T47D (cell line): Measurements from ENCODE around the gene ATP5MC2.
"Not testable (repeated sequence)": the region's sequence is repeated elsewhere in the genome, so short reads cannot be mapped to it uniquely, and the experiment has no call there.

Experiments
- DNase-seq, 2 experiments: peaks; one replicate each; pipeline versions ENCODE4 v3.0.0 to v3.0.0-alpha.2; 2011 to 2012; ENCODE audit warnings: low read depth in 1 of 2, low spot score in 1 of 2
- JUND ChIP-seq: IDR thresholded peaks from 2 replicates; pipeline ENCODE4 v1.6.1; 2012; ENCODE audit warnings: low read depth
- in situ Hi-C: cut with HindIII; loops from 2 replicates; pipeline ENCODE4 v1.10.0; 2016; ENCODE audit warnings: low sequenced_read_pairs, low pct_unique_long_range_greater_than_20kb

The ATP5MC2 gene

DNA sequence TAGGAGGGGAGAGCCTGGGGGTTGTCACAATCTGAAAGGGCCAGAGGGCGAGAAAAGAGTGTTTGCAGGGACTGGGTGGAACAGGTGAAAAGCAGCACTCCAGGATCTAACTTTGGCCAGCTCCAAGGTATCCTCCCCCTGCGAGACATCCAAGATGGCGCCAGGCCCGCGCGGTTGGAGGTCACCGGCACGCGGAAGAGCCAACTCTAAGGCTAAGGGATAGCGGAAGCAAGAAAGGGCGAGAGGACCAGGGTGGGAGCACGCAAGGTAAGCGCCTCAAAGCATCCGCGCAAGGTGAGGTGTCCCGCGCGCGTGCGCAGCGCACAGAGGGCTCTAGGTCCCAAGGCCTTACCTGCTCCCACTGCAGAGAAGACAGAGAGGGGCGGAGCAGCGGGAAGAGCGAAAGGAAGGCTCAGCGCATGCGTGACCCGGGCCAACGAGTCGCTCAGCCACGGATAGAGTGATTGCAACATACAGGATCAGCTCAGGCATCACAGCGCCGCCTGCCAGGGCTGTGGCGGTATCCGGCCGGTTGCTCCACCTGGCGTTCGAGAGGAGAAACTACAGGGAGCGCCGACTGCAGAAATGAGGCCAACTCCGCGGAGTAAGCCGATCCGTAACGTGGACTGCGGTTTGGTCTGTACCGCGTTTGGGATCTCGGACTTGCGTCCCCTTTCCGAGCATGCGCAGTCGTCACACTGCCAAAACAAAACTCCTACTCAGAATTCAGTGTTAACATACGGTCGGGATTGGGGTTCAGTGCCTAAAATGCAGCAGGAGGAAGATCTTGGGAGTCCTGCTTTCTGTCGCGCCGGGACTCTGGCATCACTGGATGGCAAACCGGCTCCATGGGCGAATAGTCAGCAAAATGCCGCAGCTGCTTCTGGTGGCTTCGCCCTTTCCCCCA is at the start of gene ATP5MC2:
ATP5MC2 (minus strand) TSS at position 383 of the 907 bp plus-strand sequence. CDS start 3,469 bp downstream, outside the sequence.
- no peak for TF ChIP-seq JUND
- in situ Hi-C loops = no loop called here
- peak; percentile 95 to 99 for DNase-seq

DNA sequence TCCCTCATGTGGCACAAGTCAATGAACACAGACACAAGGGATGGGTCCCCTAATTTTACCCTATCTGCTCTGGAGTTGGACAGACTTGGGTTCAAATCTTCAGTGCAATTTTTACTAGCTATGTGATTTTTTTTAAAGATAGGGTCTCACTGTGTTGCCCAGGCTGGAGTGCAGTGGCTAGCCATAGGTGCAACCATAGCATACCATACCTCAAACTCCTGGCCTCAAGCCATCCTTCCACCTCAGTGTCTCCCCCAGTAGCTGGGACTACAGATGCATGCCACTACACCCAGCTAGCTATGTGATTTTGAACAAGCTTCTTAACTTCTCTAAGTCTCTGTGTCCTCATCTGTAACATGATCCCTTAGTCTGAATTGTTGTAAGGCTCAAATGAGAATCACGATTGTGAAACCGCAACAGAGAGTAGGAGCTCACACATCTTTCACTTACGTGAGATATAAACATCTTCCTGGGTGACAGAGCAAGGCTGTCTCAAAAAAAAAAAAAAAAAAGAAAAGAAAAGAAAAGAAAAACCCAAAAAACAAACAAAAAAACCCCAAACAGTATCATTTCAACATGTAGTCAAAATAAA is 46.7 kb upstream of the ATP5MC2 start:
- no peak for DNase-seq
- in situ Hi-C loops = no loop called here
- TF ChIP-seq JUND = no peak

DNA sequence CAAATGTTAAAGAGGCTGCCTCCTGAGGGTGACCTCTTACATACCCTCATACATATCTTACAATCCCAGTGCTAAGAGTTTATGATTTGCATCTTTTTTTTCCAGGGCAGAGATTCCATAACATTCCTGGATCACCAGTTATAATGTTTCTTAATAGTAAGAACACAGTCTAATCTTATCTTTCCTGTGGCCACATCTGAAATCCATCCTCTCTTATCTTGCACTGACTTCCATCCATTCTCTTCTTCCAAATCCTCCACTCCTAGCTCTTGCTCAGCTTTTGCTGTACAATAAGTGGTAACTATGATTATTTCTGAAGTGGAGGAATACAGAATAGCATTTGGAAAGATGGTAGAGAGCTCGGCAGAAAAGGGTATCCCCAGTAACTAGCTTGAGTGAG is 45.1 kb upstream of the ATP5MC2 start:
- DNase-seq = no peak
- TF ChIP-seq JUND = no peak
- in situ Hi-C loops = no loop called here

DNA sequence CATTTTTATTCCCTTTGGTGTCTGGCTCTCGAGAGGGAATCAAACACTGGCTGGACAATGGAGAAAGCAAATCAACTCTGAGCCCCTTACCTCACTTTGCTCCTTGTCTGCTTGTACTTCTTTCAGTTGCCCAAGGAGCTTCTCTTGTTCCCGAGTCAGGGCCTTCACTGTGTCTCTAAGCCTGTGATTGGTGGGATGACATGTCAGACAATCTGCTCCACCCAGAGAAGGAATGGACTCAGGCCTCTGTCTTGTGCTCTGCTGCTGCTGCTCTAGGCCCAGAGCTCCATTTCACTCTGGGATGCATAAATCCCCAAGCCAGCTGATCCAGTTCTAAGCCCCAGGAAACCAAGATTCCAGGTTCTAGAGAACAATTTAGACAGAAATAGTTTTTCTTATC is 43.8 kb upstream of the ATP5MC2 start:
- in situ Hi-C loops = no loop called here
- DNase-seq = peak in 1 of 2 experiments; percentile 60
- TF ChIP-seq JUND = no peak

DNA sequence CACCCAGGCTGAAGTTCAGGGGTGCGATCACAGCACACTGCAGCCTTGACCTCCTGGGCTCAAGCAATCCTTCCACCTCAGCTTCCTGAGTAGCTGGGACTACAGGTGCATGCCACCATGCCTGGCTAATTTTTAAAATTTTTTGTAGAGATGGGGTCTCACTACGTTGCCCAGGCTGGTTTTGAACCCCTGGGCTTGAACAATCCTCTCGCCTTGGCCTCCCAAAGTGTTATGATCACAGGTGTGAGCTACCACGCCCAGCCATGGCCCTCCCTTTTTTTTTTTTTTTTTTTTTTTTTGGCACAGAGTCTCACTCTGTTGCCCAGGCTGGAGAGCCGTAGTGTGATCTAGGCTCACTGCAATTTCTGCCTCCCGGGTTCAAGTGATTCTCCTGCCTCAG is 42.7 kb upstream of the ATP5MC2 start:
- in situ Hi-C loops, DNase-seq: not testable (repeated sequence)

DNA sequence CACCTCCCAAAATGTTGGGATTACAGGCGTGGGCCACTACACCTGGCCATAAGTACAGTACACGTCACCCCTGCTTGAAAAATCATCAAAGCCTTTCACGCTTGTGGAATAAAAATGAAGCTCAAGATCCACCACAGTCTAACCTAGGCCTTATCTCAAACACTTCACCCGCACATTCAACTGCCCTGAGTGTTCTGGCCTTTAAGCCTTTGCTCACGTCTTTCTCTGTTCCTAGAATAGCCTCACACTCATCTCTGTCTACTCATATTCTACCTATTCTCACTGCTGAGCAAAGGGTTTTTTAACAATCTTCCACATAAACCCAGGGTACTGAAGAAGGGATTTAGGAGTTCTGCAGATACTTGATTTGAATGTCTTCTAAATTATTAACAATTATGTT is 41.4 kb upstream of the ATP5MC2 start:
- no peak for TF ChIP-seq JUND
- DNase-seq = no peak
- in situ Hi-C loops = no loop called here

DNA sequence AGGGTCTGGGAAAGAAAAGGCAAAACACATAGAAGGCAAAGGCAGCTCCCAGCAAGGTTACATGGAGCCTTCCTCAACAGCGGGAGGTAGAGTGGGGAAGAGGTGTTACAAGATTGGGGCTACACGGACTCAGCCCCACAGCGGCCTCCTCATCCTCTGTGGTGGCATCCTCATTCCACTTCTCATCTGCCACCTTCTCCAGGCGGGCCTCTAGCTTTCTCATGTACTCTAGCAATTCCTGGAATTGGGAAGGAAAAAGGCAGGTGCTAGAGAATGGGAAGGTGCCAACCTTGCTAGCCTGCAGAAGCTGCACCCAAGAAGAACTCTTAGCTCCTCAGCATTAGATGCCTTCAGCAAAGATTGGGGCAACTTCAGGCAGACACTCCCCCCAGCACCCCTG is 38.1 kb upstream of the ATP5MC2 start:
- no peak for DNase-seq
- TF ChIP-seq JUND = no peak
- in situ Hi-C loops = no loop called here

DNA sequence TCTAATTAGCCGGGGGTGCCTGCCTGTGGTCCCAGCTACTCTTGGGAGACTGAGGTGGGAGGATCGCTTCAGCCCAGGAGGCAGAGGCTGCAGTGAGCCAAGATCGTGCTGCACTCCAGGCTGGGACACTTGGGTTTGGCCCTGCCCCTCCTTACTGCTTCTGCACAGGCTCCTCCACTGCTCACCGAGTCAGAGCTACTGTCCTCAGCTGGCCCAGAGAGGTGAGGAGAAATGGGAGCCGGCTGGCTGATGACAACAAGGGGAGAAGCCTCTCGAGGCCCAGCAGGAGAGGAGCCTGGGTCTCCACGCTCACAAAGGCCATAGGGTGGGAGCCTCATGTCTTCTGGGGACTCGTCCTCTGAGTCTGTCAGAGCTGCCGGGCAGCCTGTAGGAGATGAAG is 37.6 kb upstream of the ATP5MC2 start:
- in situ Hi-C loops = no loop called here
- DNase-seq = no peak
- no peak for TF ChIP-seq JUND

DNA sequence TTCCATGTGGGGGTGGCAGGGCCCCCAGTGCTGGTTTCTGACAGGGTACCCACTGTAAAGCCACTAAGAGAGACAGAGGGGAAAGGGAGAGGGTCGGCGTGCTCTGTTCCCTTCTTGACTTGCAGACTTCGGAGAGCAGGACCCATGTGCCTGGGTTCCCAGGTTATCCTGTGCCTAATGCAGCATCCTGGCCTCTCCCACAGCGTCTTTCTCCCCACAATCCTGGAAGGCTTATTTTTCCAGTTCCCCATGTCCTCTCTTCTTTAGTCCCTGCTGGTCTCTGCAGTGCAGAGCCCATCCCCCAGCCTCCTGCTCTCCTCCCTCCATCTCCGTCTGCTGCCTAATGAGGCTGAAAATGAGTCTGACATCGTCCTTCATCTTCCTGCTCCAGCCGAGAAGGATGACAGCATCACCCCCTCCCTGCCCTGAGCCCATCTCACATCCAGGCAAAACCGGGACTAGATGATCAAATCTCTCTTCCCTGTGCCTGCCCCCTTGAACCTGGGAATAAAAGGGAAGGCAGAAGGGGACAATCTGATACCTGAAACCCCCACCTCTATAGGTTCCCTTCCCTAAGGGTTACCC is 36.3 kb upstream of the ATP5MC2 start:
- no peak for DNase-seq
- in situ Hi-C loops = no loop called here
- TF ChIP-seq JUND = no peak

DNA sequence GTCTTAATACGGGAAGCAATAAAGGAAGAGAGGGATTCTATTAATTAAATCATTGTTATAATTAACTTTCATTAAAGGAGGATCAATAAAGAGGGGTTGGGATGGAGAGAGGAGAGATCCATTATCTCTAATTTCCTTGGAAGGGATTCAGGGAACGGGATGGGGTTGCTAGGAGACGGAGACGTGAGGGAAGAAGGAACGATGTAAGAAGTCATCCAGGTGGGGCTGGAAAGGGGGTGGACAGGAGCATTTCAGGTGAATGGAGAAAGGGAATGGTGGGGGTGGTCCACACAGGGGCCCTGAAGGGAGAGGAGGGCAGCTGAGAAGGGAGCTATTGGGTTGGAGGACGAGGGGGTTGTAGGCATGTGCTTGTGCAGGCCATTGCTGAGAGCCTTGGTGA is 34.2 kb upstream of the ATP5MC2 start:
- in situ Hi-C loops = no loop called here
- DNase-seq = no peak
- no peak for TF ChIP-seq JUND

DNA sequence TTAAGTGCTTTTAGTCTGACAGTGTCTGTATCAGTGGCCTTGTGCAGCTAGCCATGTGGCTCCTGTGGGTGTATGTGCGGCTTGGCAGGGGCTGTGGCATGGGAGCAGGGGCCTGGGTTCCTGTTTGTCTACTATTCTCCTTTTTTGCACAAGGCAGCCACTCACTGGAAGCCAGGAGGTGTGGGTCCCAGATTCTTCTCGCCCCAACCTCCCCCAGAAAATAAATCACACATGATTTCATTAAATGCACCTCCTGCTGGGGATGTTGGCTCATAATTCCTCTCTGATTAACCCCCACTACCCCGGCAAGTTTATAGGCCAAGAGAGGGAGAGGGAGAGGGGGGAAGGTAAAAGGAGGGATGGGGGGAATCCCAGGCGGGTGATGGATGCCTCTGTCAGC is 33.8 kb upstream of the ATP5MC2 start:
- in situ Hi-C loops = no loop called here

DNA sequence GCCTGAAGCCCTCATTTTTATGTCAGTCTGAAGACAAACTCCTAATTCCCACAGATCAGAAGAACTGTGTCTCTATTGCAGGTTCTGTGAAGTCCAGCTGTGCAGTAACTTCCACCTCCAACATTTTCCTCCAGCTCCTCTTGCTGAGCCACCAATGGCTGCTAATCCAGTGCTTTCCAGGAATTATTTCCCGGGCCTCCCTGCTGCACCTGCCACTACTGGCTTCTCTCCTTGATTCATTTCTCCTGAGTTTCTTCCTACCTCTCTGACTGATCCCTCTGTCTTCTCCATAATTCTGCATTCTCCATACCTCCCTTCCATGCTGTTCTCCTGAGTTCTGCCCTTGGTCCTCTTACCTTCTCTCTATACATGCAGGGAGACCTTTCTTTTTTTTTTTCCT is 30.2 kb upstream of the ATP5MC2 start:
- in situ Hi-C loops = no loop called here
- DNase-seq = no peak
- TF ChIP-seq JUND = no peak

More for the DNA sequence above, 33.8 kb upstream of the ATP5MC2 start:
- DNase-seq = no peak
- TF ChIP-seq JUND = no peak

DNA sequence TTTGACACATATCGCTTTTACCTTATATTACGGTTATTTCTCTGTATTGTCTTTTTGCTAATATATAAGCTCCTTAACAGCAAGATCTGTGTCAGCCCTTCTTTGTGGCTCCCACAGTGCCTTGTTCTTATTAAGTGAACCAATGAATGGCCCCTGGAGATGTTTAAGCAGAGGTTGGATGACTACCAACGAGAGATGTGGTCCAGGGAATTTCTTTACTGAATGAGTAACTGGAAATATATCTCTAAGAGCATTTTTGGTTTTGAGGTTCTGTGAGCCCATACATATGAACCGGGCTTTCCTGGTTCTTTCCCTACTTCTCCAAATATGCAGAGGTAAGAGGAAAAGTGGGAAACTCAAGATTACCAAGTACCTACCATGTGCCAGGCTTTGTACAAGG is 27.9 kb upstream of the ATP5MC2 start:
- no peak for TF ChIP-seq JUND
- in situ Hi-C loops = no loop called here

More for the DNA sequence above, 27.9 kb upstream of the ATP5MC2 start:
- DNase-seq = no peak
